Body of pancreas (tissue), 4 donors: Measurements from ENCODE around the gene TCP11L2. TPM values are rescaled to one million over a fixed set of nuclear protein-coding genes. Genes with fewer than 3 reads are reported as not detected.

Experiments used
- ATAC-seq: fragments of 150-250 bp; one replicate; pipeline ENCODE4 v1.9.1; 2016
- DNase-seq, 4 donors: peaks; one replicate each; pipeline ENCODE4 v3.0.0-alpha.2; 2019
- H3K27ac ChIP-seq, 4 donors: fragments of 200-600 bp; sonication (generic); 1 replicate in 3 of 4; 2 replicates in 1 of 4; pipeline versions ENCODE4 v1.5.1 to v1.6.1; 2016 to 2019; ENCODE audit warnings: mild to moderate bottlenecking in 1 of 4, mixed read lengths in 1 of 4, moderate library complexity in 1 of 4
- H3K27me3 ChIP-seq, 2 donors: fragments of 200-600 bp; sonication (generic); one replicate each; pipeline ENCODE4 v1.6.0; 2016; ENCODE audit warnings: mild to moderate bottlenecking in 1 of 2
- H3K36me3 ChIP-seq, 2 donors: fragments of 200-600 bp; sonication (generic); replicated peaks in 1 of 2; 2 replicates each; pipeline ENCODE4 v1.5.1; 2016; ENCODE audit warnings: low read depth in 2 of 2; ENCODE audit not compliant: insufficient read depth in 1 of 2
- H3K4me1 ChIP-seq: fragments of 200-600 bp; sonication (generic); one replicate; pipeline ENCODE4 v1.6.0; 2016
- H3K4me3 ChIP-seq, 2 donors: fragments of 200-600 bp; sonication (generic); 1 replicate in 1 of 2; 2 replicates in 1 of 2; pipeline ENCODE4 v1.5.1; 2016 to 2019
- H3K9me3 ChIP-seq, 3 donors: fragments of 200-600 bp; sonication (generic); 1 replicate in 2 of 3; 2 replicates in 1 of 3; pipeline ENCODE4 v1.5.1; 2016
- CTCF ChIP-seq, 7 experiments: fragments of 450-650 bp in 4 of 7; fragments of 200-600 bp in 3 of 7; sonication (generic) in 3 of 7; IDR thresholded peaks; one replicate each; pipeline ENCODE4 v1.5.1; 2016 to 2019; ENCODE audit warnings: antibody characterized with exemption in 7 of 7
- POLR2A ChIP-seq, 3 donors: fragments of 450-650 bp; IDR thresholded peaks; one replicate each; pipeline ENCODE4 v1.6.1; 2016; ENCODE audit warnings: antibody characterized with exemption in 3 of 3, mild to moderate bottlenecking in 2 of 3
- WGBS, 2 donors: methylation state at CpG; one replicate each; pipeline ENCODE4 v1.1.5; 2017; 5-methylcytosine and 5-hydroxymethylcytosine counted together
- intact Hi-C: fragments of 100-400 bp; cut with DNase I; formaldehyde crosslinking; loops from one replicate; pipeline ENCODE4 v1.15.1; 2023
- total RNA-seq, 2 donors: library from RNA; depleted of rRNA; stranded (reverse); fragments of >200 nt; gene quantifications; one replicate each; pipeline ENCODE4 v1.1.0, GENCODE V29; 2016

TCP11L2 gene
- total RNA-seq, 2 donors from 2014 or later = 16.1 to 19.1 TPM

GRCh38 chr12:106303202-106303820 lies 778 bp downstream of the TCP11L2 start:
- TF ChIP-seq CTCF (IDR thresholded peaks at IDR 0.05) (peak in 1 of 7 experiments; percentile 28), POLR2A (IDR thresholded peaks at IDR 0.05) (peak; percentile 15 to 58 (median 48))
- Histone ChIP-seq H3K27ac (peak overlapping the region; percentile 93 to 95 (median 95)), H3K36me3 (no peaks in the 10 kb centered on the region), H3K4me1 (peaks cover 29% of the 10 kb centered on the region), H3K27me3 (no peaks in the 10 kb centered on the region), H3K9me3 (no peaks in the 10 kb centered on the region), H3K4me3 (peak overlapping the region; percentile 81 to 82)
- DNase-seq = peak; percentile 89 to 91 (median 90)
- peak; percentile 84 for ATAC-seq
- 2 to 9% methylated on average over 8 to 28 of the region's 28 CpGs for WGBS, 2 donors
- intact Hi-C loops = no loop called here

GRCh38 chr12:106304001-106304421 lies 1.5 kb downstream of the TCP11L2 start:
- Histone ChIP-seq H3K36me3 (no peaks in the 10 kb centered on the region), H3K4me3 (no peak overlapping the region), H3K27ac (peak overlapping the region in 3 of 4 donors; percentile 93 to 95 (median 95)), H3K9me3 (no peaks in the 10 kb centered on the region), H3K4me1 (peaks cover 29% of the 10 kb centered on the region), H3K27me3 (no peaks in the 10 kb centered on the region)
- TF ChIP-seq POLR2A (IDR thresholded peaks at IDR 0.05) = no peak
- ATAC-seq (no peak), DNase-seq (peak in 1 of 4 donors; percentile 13)
- 35 to 47% methylated on average over 5 of the region's 5 CpGs for WGBS, 2 donors
- intact Hi-C loops = no loop called here

DNA sequence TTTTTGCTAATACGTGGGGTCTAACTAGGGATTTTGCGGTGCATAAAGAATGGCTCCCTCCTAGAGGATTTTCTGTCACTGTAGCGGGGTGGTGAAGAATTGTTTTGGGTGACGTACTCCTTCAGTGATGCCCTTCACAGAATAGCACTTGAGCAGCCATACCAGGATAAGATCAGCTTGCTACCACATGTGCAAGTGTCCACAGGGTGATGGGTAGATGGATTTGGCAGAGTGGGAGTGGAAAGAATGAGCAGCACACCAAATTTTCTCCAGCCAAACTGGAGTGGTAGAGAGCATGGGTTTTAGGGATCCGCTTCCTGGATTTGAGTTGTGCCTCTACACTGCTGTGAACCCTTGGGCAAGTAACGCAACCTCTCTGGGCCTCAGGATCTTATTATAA lies 2.3 kb downstream of the TCP11L2 start:
- WGBS, 2 donors = 95 to 96% methylated on average over 6 of the region's 6 CpGs

GRCh38 chr12:106305376-106305775 lies 2.8 kb downstream of the TCP11L2 start:
- 79 to 81% methylated on average over 5 of the region's 5 CpGs for WGBS, 2 donors
- H3K27ac ChIP-seq = no peak overlapping the region
- H3K27me3 ChIP-seq = no peaks in the 10 kb centered on the region
- no peak for DNase-seq
- no peak for ATAC-seq
- no peaks in the 10 kb centered on the region for H3K9me3 ChIP-seq
- no peaks in the 10 kb centered on the region for H3K36me3 ChIP-seq
- peaks cover 37% of the 10 kb centered on the region for H3K4me1 ChIP-seq
- intact Hi-C loops = no loop called here
- no peak overlapping the region for H3K4me3 ChIP-seq
- TF ChIP-seq CTCF (IDR thresholded peaks at IDR 0.05) (no peak), POLR2A (IDR thresholded peaks at IDR 0.05) (no peak)

More for the DNA sequence above, 2.3 kb downstream of the TCP11L2 start:
- Histone ChIP-seq H3K4me3 (no peak overlapping the region), H3K4me1 (peaks cover 32% of the 10 kb centered on the region), H3K27ac (no peak overlapping the region), H3K27me3 (no peaks in the 10 kb centered on the region), H3K9me3 (no peaks in the 10 kb centered on the region), H3K36me3 (no peaks in the 10 kb centered on the region)
- intact Hi-C loops = no loop called here
- TF ChIP-seq CTCF (IDR thresholded peaks at IDR 0.05) = no peak
- TF ChIP-seq POLR2A (IDR thresholded peaks at IDR 0.05) = no peak
- no peak for DNase-seq
- no peak for ATAC-seq

DNA sequence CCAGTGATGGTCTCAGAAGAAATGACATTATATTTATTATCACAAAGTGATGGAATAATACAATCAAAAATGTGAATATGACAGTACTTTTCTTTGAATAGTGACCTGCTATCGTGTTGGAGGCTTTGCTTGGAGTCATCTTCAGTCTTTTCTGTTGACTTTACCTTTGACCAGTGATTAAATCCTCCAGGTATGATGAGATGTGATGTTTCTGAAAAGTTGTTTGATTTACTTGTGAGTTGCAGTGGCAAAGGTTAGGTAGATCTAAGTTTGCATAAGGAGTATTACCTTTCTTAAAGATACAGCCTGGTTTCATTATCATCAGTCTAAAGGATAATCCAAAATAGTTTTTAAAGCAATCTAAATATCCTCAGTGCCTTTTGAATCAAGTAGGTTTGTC lies 4.6 kb downstream of the TCP11L2 start:
- no peak for DNase-seq
- no peaks in the 10 kb centered on the region for H3K9me3 ChIP-seq
- no peaks in the 10 kb centered on the region for H3K27me3 ChIP-seq
- ATAC-seq = no peak
- no peak overlapping the region for H3K4me3 ChIP-seq
- H3K4me1 ChIP-seq = peaks cover 22% of the 10 kb centered on the region
- WGBS, 2 donors = 43 to 56% methylated on average over 1 of the region's 1 CpG
- no peak overlapping the region for H3K27ac ChIP-seq
- intact Hi-C loops = no loop called here
- no peak for TF ChIP-seq CTCF (IDR thresholded peaks at IDR 0.05)
- TF ChIP-seq POLR2A (IDR thresholded peaks at IDR 0.05) = no peak
- no peaks in the 10 kb centered on the region for H3K36me3 ChIP-seq
